Stimulated activated CD4-positive, alpha-beta T cell treated with anti-CD3 and anti-CD28 coated beads, TNF-alpha, amount 100 ng/mL, for 48 hours (primary cell): ENCODE measurements around the gene OR4N2.
"Not testable (repeated sequence)": the region's sequence is repeated elsewhere in the genome, so short reads cannot be mapped to it uniquely, and the experiment has no call there.

Experiments
- DNase-seq, 3 donors: peaks; one replicate each; pipeline ENCODE4 v3.0.0-alpha.2; 2020; ENCODE audit warnings: low read depth in 3 of 3

Gene OR4N2

GRCh38 chr14:19803470-19803869, at the start of gene OR4N2:
OR4N2 (plus strand) TSS chr14:19803770; CDS start chr14:19827449, 23,679 bp downstream.
- not testable (repeated sequence) for DNase-seq

GRCh38 chr14:19754172-19754571, 49.4 kb upstream of the OR4N2 start:
- no peak for DNase-seq

GRCh38 chr14:19771491-19771890, 32.1 kb upstream of the OR4N2 start:
- not testable (repeated sequence) for DNase-seq

GRCh38 chr14:19771895-19772430, 31.6 kb upstream of the OR4N2 start:
- no peak for DNase-seq

- DNase-seq: not testable (repeated sequence)
Observed at GRCh38 chr14:19772454-19772853, 31.1 kb upstream of the OR4N2 start.

GRCh38 chr14:19773204-19773603, 30.4 kb upstream of the OR4N2 start, which contains the start of gene OR4M1:
OR4M1 (plus strand) TSS chr14:19773504; CDS start chr14:19780323, 6,819 bp downstream.
- DNase-seq: not testable (repeated sequence)

GRCh38 chr14:19775587-19775986, 28.0 kb upstream of the OR4N2 start:
- DNase-seq: no peak

GRCh38 chr14:19785848-19786247, 17.7 kb upstream of the OR4N2 start:
- not testable (repeated sequence) for DNase-seq

- DNase-seq: not testable (repeated sequence)
Observed at GRCh38 chr14:19787318-19787717, 16.3 kb upstream of the OR4N2 start.

- DNase-seq: not testable (repeated sequence)
Observed at GRCh38 chr14:19788150-19788549, 15.4 kb upstream of the OR4N2 start.

GRCh38 chr14:19796520-19797108, 7.0 kb upstream of the OR4N2 start:
- DNase-seq: not testable (repeated sequence)

- no peak for DNase-seq
Observed at GRCh38 chr14:19799880-19800279, 3.7 kb upstream of the OR4N2 start.

- DNase-seq: no peak
Observed at GRCh38 chr14:19800282-19801117, 3.1 kb upstream of the OR4N2 start.

- no peak for DNase-seq
Observed at GRCh38 chr14:19801118-19801464, 2.5 kb upstream of the OR4N2 start.

GRCh38 chr14:19813171-19813920, 9.8 kb downstream of the OR4N2 start:
- not testable (repeated sequence) for DNase-seq

GRCh38 chr14:19819879-19820278, 16.3 kb downstream of the OR4N2 start:
- DNase-seq: not testable (repeated sequence)

GRCh38 chr14:19821016-19821415, 17.4 kb downstream of the OR4N2 start:
- not testable (repeated sequence) for DNase-seq

GRCh38 chr14:19823178-19823577, 19.6 kb downstream of the OR4N2 start:
- DNase-seq: no peak

GRCh38 chr14:19823765-19824164, 20.2 kb downstream of the OR4N2 start:
- no peak for DNase-seq

GRCh38 chr14:19827626-19828244, 24.2 kb downstream of the OR4N2 start:
- DNase-seq: not testable (repeated sequence)

GRCh38 chr14:19828314-19828713, 24.7 kb downstream of the OR4N2 start:
- no peak for DNase-seq
